Suprapubic skin (tissue), 3 donors: ENCODE measurements around the gene SHBG.

Experiments
- EP300 ChIP-seq: sonication (generic); formaldehyde crosslinking; IDR thresholded peaks from one replicate; pipeline ENCODE4 v1.6.1; 2017; ENCODE audit warnings: antibody characterized with exemption
- TF ChIP-seq, protein P1 (sequence below), 2 donors: fragments of 200-600 bp in 1 of 2; fragments of 450-650 bp in 1 of 2; sonication (generic) in 1 of 2; IDR thresholded peaks; one replicate each; pipeline ENCODE4 v1.5.1; 2016 to 2019; ENCODE audit warnings: antibody characterized with exemption in 2 of 2, mild to moderate bottlenecking in 1 of 2, moderate library complexity in 1 of 2

DNA sequence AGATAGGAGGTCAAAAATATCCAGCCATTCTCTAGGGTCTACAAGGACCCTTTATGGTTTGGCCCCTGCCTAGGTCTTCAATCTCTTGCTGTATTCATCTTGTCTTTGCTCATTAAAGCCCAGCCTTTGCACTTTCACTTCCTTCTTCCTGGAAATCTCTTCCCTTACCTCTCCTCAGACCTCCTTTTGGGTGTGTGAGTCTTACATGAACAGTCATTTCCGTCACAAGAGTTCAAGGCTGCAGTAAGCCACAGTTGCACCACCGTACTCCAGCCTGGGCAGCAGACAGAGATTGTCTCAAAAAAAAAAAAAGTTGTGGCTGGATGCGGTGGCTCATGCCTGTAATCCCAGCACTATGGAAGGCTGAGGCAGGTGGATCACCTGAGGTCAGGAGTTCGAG, 14.8 kb downstream of the SHBG start:
- TF ChIP-seq, protein P1, sequence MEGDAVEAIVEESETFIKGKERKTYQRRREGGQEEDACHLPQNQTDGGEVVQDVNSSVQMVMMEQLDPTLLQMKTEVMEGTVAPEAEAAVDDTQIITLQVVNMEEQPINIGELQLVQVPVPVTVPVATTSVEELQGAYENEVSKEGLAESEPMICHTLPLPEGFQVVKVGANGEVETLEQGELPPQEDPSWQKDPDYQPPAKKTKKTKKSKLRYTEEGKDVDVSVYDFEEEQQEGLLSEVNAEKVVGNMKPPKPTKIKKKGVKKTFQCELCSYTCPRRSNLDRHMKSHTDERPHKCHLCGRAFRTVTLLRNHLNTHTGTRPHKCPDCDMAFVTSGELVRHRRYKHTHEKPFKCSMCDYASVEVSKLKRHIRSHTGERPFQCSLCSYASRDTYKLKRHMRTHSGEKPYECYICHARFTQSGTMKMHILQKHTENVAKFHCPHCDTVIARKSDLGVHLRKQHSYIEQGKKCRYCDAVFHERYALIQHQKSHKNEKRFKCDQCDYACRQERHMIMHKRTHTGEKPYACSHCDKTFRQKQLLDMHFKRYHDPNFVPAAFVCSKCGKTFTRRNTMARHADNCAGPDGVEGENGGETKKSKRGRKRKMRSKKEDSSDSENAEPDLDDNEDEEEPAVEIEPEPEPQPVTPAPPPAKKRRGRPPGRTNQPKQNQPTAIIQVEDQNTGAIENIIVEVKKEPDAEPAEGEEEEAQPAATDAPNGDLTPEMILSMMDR (IDR thresholded peaks at IDR 0.05): no peak
- TF ChIP-seq EP300: no peak
